Stimulated activated CD4-positive, alpha-beta T cell treated with anti-CD3 and anti-CD28 coated beads, Interleukin-15, amount 100 ng/mL, for 1 hour (primary cell): ENCODE data around the gene RPGRIP1L.

ENCODE experiments used
- DNase-seq, 2 donors: peaks; one replicate each; pipeline ENCODE4 v3.0.0-alpha.2; 2020; ENCODE audit warnings: low read depth in 1 of 2, low spot score in 1 of 2

RPGRIP1L gene

GRCh38 chr16:53664724-53665345, 38.8 kb downstream of the RPGRIP1L start:
- DNase-seq, result no peak

- no peak for DNase-seq
Measured at GRCh38 chr16:53662072-53662471, 41.6 kb downstream of the RPGRIP1L start.

- DNase-seq, result no peak
Measured at GRCh38 chr16:53654946-53655345, 48.7 kb downstream of the RPGRIP1L start.

GRCh38 chr16:53651357-53651756, 52.3 kb downstream of the RPGRIP1L start:
- DNase-seq, result no peak

GRCh38 chr16:53646506-53646905, 57.2 kb downstream of the RPGRIP1L start:
- no peak for DNase-seq

- no peak for DNase-seq
Measured at GRCh38 chr16:53643474-53643873, 60.2 kb downstream of the RPGRIP1L start.

GRCh38 chr16:53642094-53642493, 61.6 kb downstream of the RPGRIP1L start:
- DNase-seq, result no peak

- no peak for DNase-seq
Measured at GRCh38 chr16:53636978-53637377, 66.7 kb downstream of the RPGRIP1L start.

GRCh38 chr16:53632526-53632925, 71.1 kb downstream of the RPGRIP1L start:
- no peak for DNase-seq

- DNase-seq, result no peak
Measured at GRCh38 chr16:53631236-53632025, 72.2 kb downstream of the RPGRIP1L start.

- DNase-seq, result no peak
Measured at GRCh38 chr16:53629607-53630312, 73.9 kb downstream of the RPGRIP1L start.

- no peak for DNase-seq
Measured at GRCh38 chr16:53629151-53629550, 74.5 kb downstream of the RPGRIP1L start.

- DNase-seq, result no peak
Measured at GRCh38 chr16:53626811-53627210, 76.8 kb downstream of the RPGRIP1L start.

- DNase-seq, result no peak
Measured at GRCh38 chr16:53626161-53626560, 77.5 kb downstream of the RPGRIP1L start.

GRCh38 chr16:53625221-53625620, 78.4 kb downstream of the RPGRIP1L start:
- DNase-seq, result no peak

GRCh38 chr16:53622315-53622714, 81.3 kb downstream of the RPGRIP1L start:
- DNase-seq, result no peak

GRCh38 chr16:53620476-53620875, 83.2 kb downstream of the RPGRIP1L start:
- no peak for DNase-seq

GRCh38 chr16:53619235-53619634, 84.4 kb downstream of the RPGRIP1L start:
- DNase-seq, result no peak

GRCh38 chr16:53614346-53614745, 89.3 kb downstream of the RPGRIP1L start:
- no peak for DNase-seq

- DNase-seq, result no peak
Measured at GRCh38 chr16:53612003-53612402, 91.7 kb downstream of the RPGRIP1L start.

GRCh38 chr16:53611179-53611696, 92.4 kb downstream of the RPGRIP1L start:
- no peak for DNase-seq

- DNase-seq, result no peak
Measured at GRCh38 chr16:53609536-53609935, 94.1 kb downstream of the RPGRIP1L start.
